Kidney (tissue), 14 donors: ENCODE data around the gene VSTM2L. TPM values are rescaled to one million over a fixed set of nuclear protein-coding genes. Genes with fewer than 3 reads are reported as not detected.
A peak's percentile ranks its signal among the peaks of the same experiment; 100 is the strongest.

ENCODE experiments used
- DNase-seq, 5 donors: peaks; one replicate each; pipeline ENCODE4 v3.0.0-alpha.2; 2013 to 2020
- FAIRE-seq: peaks from 2 replicates; lab custom pipeline; 2012; peaks lifted over from hg19 to GRCh38; lab: Jason Lieb, UNC
- H3K27ac ChIP-seq, 2 donors: one replicate each; pipeline ENCODE4 v1.7.0; 2013; ENCODE audit warnings: low read depth in 2 of 2, low read length in 2 of 2, inconsistent platforms in 1 of 2
- H3K27me3 ChIP-seq: one replicate; pipeline ENCODE4 v1.7.1; 2013; ENCODE audit warnings: low read length, inconsistent platforms; ENCODE audit not compliant: control insufficient read depth, insufficient read depth
- H3K36me3 ChIP-seq, 3 donors: one replicate each; pipeline versions ENCODE4 v1.7.0 to v1.7.1; 2013; ENCODE audit warnings: low read length in 3 of 3, control low read depth in 1 of 3, inconsistent platforms in 1 of 3; ENCODE audit not compliant: insufficient read depth in 3 of 3, control insufficient read depth in 2 of 3
- H3K4me1 ChIP-seq, 3 donors: one replicate each; pipeline versions ENCODE4 v1.7.0 to v1.7.1; 2013; ENCODE audit warnings: low read length in 3 of 3, inconsistent platforms in 1 of 3, low read depth in 1 of 3; ENCODE audit not compliant: control insufficient read depth in 2 of 3, insufficient read depth in 2 of 3
- H3K4me3 ChIP-seq, 3 donors: one replicate each; pipeline versions ENCODE4 v1.7.0 to v1.8.1; 2013; ENCODE audit warnings: low read length in 3 of 3, control low read depth in 1 of 3, inconsistent platforms in 1 of 3
- H3K9ac ChIP-seq, 3 donors: one replicate each; pipeline versions ENCODE4 v1.7.0 to v1.7.1; 2013; ENCODE audit warnings: low read length in 3 of 3, control low read depth in 1 of 3, inconsistent platforms in 1 of 3
- H3K9me3 ChIP-seq, 3 donors: one replicate each; pipeline versions ENCODE4 v1.7.0 to v1.7.1; 2013; ENCODE audit warnings: low read length in 3 of 3, control low read depth in 1 of 3, inconsistent platforms in 1 of 3; ENCODE audit not compliant: control insufficient read depth in 2 of 3, insufficient read depth in 1 of 3
- intact Hi-C: fragments of 100-400 bp; cut with DNase I; formaldehyde crosslinking; loops from one replicate; pipeline ENCODE4 v1.11.1; 2022
- polyA plus RNA-seq: library from polyadenylated mRNA; stranded (reverse); fragments of 350-450 nt; fragmentation: Illumina TruSeq; extraction: RNeasy Lipid Tissue Mini Kit (QIAGEN cat#74804); gene quantifications from one replicate; pipeline ENCODE4 v1.2.3, GENCODE V29; 2014; ENCODE audit warnings: low read depth, low replicate concordance; ENCODE audit not compliant: insufficient read depth
- total RNA-seq: library from RNA; stranded (reverse); fragmentation: NEBNext Ultra II Directional; extraction: Animal tissue kit (Norgen Biotek cat#: 25700); gene quantifications from one replicate; pipeline ENCODE4 v1.2.1, GENCODE V29; 2021
- TF ChIP-seq, protein P1 (sequence below): IDR thresholded peaks from 3 replicates; pipeline ENCODE4 v1.5.1; 2012; ENCODE audit warnings: mild to moderate bottlenecking, moderate library complexity, borderline replicate concordance; ENCODE audit not compliant: insufficient read depth; ENCODE audit errors: extremely low read depth
- donor health status: control.
- donor health status: control.
- donor health status: control.
- donor health status: control.
- donor health status: control.
- donor health status: DM: yes; HTN: yes; CAD: no.
- donor health status: Normal renal cell carcinoma (clear cell type).

The VSTM2L gene
- total and polyA plus RNA-seq, 2 donors from 2014 or later = 2.8 to 4.1 TPM

DNA sequence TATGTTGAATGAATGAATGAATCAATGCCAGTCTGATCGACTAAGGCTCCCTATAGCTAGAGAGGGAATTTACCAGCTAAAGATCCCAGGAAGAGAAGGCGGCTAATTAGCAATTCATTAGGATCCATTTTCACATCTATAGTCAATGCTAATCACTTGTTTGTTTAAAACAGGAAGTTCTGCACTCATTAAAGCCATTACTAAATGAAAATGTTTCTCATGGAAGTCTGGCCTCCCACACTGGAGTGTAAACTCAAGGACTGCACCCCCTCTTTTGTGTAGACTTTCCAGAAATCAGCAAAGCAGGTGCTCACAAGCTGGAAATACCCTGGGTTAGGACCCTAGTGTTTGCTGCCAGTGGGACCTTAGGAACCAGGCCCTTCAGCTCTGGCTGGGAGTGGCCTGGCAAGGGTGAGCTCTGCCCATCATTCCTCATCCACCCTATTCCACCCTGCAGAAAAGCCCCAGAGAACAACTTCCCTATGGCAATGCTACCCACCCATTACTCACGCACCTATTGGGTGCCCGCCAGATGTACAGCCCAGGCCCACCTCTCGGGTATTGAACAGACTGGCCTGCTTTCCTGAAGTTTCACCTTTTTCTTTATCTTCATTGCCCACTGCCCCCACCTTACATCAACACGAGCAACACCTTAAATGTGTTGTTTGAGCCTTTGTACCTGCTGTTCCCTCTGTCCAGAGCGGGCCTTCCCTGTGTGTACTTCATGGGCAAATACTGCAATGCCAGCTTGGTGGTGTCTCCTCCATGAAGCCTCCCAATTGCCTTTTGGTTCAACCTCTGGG, 69.5 kb downstream of the VSTM2L start:
- no peak for FAIRE-seq

GRCh38 chr20:37973059-37973910, 70.4 kb downstream of the VSTM2L start:
- FAIRE-seq (no peak), DNase-seq (no peak)
- Histone ChIP-seq H3K36me3 (no peaks in the 10 kb centered on the region), H3K4me1 (no peaks in the 10 kb centered on the region), H3K4me3 (no peak overlapping the region), H3K9ac (no peak overlapping the region), H3K9me3 (no peaks in the 10 kb centered on the region), H3K27me3 (no peaks in the 10 kb centered on the region), H3K27ac (no peak overlapping the region)
- TF ChIP-seq, protein P1, sequence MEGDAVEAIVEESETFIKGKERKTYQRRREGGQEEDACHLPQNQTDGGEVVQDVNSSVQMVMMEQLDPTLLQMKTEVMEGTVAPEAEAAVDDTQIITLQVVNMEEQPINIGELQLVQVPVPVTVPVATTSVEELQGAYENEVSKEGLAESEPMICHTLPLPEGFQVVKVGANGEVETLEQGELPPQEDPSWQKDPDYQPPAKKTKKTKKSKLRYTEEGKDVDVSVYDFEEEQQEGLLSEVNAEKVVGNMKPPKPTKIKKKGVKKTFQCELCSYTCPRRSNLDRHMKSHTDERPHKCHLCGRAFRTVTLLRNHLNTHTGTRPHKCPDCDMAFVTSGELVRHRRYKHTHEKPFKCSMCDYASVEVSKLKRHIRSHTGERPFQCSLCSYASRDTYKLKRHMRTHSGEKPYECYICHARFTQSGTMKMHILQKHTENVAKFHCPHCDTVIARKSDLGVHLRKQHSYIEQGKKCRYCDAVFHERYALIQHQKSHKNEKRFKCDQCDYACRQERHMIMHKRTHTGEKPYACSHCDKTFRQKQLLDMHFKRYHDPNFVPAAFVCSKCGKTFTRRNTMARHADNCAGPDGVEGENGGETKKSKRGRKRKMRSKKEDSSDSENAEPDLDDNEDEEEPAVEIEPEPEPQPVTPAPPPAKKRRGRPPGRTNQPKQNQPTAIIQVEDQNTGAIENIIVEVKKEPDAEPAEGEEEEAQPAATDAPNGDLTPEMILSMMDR = no peak
- intact Hi-C loops = no loop called here

More for the DNA sequence above, 69.5 kb downstream of the VSTM2L start:
- H3K27me3 ChIP-seq = no peaks in the 10 kb centered on the region
- H3K9me3 ChIP-seq = no peaks in the 10 kb centered on the region
- TF ChIP-seq, protein P1 = no peak
- no peaks in the 10 kb centered on the region for H3K4me1 ChIP-seq
- H3K9ac ChIP-seq = no peak overlapping the region
- intact Hi-C loops = no loop called here
- H3K36me3 ChIP-seq = no peaks in the 10 kb centered on the region
- no peak overlapping the region for H3K27ac ChIP-seq
- no peak for DNase-seq
- H3K4me3 ChIP-seq = no peak overlapping the region

- Histone ChIP-seq H3K9me3 (no peaks in the 10 kb centered on the region), H3K27me3 (no peaks in the 10 kb centered on the region), H3K9ac (no peak overlapping the region), H3K27ac (no peak overlapping the region), H3K36me3 (peaks cover 0 to 2% (median 0%) of the 10 kb centered on the region in 3 donors), H3K4me3 (no peak overlapping the region), H3K4me1 (no peaks in the 10 kb centered on the region)
- intact Hi-C loops = no loop called here
- DNase-seq (peak in 3 of 5 donors; percentile 18 to 41 (median 35)), FAIRE-seq (no peak)
- TF ChIP-seq, protein P1 = no peak
Observed at GRCh38 chr20:37976887-37977286, 74.0 kb downstream of the VSTM2L start.
